ENCODE measurements around the gene SAMD4A.

Gene SAMD4A

DNA sequence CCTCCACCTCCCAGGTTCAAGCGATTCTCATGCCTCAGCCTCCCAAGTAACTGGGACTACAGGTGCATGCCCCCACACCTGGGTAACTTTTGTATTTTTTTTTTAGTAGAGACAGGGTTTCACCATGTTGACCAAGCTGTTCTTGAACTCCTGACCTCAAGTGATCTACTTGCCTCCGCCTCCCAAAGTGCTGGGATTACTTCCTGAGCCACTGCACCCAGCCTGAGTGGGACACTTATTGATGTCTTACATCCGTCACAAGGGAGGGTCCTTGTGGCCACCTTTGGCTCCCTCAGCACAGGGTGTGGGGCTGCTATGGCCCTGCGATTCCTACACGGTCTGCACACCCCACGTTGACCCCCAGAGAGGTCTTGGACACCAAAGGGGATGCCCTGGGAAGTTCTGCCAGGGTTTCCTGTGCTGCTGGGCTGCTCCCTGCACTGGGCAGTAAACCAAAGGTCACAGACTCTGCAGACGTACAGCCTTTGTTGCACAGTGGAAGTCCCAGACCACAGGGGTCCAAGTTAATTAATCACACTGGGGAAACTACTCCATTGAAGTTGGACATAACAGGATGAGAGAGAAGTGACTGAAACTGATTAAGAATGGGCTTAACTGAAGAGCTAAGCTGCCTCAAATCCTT is 95.7 kb downstream of the SAMD4A start:
- DNase-seq: no peak

DNA sequence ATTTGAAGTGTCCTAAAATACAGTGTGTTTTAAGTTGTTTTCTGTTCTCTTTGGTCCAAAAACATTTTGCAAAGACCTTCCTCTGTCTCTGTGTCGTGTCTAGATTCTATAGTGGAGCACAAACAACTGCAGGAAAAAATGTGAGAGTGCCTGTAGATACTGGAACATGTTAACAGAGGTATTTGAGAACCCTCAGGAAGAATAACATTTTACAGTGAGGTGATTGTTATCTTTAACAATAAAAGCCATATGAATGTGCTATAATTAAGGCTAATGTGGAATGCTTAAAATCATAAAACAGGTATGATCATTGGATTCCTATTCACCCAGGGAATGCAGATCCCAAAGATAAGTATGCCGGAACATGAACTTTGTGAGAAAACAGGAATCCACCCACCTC is 98.0 kb downstream of the SAMD4A start:
- DNase-seq: no peak

DNA sequence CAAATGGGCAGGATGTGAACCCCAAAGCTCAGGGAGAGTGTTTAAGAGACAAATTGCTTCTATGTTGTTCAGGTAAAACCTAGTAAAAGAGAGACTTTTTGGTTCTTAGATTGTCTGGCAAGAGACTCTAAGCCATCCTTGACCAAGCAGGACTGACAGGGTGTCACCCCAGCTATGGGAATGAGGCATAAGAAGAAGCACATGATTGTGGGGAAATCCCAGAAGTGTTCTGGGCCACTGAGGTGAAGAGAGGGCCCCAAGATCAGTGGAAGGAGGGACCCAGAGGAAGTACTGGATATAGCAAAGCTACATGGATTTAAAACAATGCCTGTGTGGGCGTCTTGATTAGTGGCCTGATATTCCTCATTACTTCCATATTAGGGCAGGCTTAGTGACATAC is 99.0 kb downstream of the SAMD4A start:
- no peak for DNase-seq

DNA sequence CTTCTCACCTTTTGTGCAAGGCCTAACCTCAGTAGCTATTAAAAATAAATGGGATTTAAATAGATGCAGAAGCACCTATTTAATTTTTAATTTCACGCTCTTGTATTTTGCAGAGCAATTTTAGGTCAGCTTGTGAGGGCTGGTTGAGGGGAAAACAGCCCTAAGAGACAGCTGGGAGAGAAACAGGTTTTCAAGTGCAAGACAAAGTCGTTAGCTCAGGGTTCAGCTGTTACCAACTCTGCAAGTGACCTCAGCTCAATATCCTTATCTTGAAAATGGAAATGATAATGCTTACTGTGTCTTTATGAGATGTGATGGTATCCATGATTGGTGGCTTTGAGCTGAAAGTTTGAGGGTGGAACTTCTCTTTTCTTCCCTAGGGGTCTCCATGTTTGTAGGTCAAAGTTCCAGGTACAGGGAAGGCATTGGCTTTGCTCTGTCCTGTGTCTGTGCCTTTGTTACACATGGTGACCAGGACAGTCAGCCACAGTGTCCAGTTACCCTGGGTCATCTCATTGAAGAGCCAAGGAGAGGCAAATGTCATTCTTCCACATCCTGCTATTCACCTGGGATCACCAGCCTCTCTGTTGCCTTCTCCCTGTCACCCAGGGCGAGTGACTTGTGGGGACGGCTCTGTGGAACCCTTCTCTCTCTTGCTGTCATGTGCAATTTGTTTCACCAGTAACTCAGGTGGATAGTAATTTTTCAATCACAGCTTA is 100.3 kb downstream of the SAMD4A start:
- no peak for DNase-seq

DNA sequence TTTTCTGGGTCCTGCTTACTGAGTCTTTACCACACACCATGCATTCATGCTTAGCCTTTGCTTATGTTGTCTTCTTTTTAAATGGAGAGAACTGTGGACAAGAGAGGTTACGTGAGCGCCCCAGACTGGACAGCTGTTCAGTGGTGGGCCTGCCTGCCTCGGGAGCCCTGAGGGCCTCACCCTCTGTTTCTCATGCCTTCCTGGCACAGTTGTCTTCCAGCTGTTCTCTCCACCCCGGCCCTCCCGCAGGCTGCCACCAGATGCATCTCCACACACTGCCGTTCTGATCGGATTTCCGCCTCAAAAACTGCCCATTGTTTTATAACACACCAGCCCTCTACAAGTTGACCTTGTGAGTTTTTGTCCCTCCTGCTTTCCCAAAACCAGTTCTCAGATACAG is 100.8 kb downstream of the SAMD4A start:
- no peak for DNase-seq

DNA sequence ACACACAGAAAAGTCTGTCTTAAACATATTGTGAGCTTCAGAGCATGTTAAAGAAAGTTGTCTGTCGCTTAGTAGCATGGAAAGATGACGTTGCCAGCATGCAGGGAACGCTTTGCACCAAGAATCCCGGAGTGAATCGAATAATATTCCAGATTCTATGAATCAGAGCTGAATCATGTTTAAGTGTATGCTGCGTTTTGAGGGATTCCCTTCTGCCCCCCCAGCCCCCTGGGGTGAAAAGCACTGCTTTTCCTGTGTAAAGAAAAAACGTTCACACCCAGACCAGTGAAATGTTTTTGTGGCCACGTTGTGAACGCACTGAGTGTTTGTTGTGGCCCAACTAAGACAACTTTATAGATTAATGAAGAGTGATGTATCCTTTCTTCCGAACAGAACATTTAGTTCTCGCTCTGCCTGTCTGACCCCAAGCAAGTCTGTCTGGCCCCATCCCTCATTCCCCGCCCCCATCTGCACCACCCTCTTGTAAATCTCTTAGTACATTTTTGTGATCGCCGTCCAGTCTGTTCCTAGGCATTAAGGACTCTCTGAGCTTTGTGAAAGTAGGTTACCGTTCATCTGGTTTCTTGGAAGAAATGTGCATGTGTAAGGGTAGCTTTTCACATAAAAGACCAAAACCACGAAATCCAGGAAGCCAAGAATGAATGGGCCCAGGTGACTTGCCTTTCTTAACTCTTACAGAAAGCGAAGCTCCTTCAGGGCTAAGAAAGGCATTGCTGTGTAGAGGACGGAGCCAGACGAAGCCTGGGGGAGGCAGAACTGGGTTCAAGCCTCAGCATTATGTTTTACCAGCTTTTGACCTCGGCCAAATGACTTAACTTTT is 103.0 kb downstream of the SAMD4A start:
- DNase-seq: no peak

DNA sequence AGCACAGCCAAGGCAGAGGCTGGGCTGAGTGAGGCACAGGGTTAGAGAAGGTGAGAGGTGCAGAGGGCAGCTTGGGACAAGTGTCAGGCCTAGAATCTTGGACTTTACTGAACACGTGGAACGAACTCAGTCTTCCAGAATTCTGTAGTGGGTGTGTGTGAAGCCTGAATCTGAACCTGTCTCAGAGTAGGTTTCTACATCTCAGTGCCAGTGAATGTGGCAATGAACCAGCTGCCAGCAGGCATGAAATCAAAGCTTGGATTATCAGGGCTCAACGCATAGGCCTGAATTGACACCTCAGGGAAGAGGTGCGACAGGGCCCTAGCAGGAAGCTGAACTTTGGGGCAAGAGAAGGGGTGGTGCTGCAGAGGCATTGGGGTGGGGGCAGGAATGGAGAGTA is 104.6 kb downstream of the SAMD4A start:
- no peak for DNase-seq

DNA sequence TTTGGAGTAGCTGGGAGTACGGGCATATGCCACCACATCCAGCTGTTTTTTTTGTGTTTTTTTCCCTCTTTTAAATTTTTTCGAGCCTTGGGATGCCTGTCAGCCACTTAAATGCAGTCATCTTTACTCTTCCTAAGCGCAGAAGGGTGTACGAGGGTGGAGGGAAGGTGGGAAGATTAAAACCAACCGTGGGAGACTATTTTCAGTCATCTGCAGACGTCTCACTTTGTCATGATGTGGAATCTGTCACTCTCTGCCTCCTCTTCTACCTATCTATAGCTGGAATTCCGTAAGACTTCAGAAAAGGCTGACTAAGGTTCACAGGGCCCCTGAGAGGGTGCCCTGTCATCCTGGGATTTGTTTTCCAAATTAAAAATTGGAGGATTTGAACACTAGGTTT is 105.3 kb downstream of the SAMD4A start:
- no peak for DNase-seq

DNA sequence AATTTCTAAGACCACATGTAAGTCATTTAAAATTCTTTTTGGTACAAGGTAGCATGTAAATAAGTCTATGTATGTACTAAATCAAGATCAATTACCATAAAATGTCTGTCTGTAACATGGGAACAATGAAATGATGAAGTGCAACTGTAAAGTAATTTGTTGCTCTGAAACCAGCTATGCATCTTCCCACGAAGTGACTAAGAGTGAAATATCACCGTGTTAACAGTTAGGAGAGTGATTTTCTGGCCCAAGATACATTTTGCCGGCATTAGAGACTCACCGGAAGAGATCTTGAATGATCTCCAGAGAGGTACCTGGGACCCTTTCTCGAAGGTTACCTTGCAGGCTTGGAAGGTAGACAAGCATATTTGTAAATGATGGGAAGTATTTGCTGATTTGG is 105.8 kb downstream of the SAMD4A start:
- DNase-seq: no peak

DNA sequence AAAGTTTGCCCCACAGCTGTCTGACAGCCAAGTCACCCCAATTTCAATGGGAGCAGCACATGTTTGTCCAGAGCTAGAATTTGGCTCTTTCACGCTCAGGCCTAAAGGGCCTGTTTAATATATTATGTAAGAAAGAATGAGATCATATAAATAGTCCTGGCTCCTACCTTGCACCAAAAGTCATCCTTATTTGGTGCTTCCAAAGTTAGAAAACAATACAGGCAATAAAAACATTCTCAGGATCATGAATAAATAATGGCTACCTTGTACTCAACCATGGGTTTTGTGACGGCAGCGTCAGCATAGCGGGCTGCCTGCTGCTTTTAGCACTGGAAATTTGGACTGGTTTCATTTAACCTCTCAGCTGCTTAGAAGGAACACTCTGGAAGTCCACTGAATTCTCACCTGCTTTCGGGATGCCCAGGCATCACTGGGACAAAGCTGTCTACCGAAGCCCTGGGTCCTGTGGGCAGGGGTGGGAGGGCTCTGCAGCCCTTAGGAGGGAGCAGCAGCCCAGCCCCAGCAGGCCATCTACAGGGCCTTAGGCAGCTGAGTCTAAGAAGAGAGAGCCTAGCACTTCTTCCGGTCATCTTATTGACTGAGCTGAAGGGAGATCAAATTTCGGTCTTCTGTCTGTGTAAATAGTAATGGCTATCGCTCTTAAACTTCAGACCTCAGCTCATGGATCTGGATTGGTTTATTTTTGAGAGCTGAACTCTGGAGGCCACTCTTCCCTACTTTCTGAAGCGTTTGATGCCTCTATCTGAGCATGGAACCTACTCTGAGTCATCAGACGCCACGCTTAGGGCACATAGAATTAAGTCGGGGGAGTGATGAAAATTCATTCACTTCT is 106.5 kb downstream of the SAMD4A start:
- no peak for DNase-seq

DNA sequence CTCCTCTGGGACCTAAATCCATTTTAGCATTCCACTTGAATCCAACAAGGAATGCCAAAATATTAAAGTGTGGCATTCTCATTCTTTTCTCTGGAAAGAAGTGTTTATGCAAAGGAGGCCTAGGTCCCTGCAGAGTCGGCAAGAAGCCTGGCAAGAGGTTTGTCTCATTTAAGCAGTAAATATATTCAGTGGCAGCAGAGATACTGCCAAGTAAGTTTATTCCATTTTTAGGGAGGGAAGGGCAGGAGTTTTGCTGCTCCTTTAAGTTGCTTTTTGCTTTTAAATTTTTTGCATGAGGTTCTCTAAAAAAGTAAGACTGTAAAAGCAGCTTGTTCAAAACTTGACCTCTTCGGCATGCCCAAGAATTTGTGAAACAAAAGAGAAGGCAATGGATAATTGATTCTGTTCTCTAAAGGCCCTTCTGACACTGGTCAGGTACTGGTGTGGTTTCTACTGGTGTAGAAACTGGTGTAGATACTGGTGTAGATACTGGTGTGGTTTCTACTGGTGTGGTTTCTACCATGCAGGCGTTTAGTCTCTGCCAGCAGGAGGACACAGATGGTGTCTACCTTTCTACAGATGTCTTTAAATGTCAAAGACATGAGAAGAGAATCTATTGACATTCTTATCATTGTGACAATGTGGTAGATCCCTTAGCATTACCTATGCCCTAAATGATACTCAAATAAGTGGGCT is 107.3 kb downstream of the SAMD4A start:
- DNase-seq: no peak

DNA sequence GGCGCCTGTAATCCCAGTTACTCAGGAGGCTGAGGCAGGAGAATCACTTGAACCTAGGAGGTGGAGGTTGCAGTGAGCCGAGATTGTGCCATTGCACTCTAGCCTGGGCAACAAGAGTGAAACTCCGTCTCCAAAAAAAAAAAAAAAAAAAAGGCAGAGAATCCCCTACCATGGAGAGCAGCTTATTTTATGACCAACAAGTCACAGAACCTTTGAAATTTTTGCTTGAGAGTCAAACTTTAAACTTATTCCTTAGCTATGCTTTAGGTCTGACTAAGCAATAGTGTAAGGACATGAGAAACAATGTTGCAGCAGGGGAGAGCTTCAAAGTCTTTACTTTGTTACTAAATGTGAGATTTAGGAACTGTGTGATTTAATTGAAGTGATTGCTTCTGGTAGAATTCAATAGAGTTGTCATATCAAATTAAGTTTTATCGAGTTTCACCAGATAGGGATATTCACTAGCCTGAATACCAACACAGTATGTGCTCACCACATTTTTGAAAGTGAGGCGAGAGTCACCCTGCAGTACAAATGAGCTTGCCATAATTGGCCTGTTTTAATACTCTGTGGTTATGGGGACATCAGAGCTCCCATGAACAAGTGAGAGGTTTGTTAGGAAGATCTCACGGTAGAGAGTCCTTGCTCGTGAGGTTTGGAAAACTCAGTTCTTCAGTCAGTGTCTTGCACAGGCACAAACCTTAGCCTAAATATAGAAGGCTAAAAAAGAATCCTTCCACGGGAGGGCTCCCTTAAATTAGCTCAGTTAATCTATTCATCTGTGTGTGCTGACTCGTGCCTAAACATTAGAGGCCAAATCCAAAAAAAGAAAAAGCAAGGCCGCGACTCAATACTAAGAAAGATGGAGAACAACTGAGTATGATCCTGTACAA is 108.6 kb downstream of the SAMD4A start:
- DNase-seq: no peak

DNA sequence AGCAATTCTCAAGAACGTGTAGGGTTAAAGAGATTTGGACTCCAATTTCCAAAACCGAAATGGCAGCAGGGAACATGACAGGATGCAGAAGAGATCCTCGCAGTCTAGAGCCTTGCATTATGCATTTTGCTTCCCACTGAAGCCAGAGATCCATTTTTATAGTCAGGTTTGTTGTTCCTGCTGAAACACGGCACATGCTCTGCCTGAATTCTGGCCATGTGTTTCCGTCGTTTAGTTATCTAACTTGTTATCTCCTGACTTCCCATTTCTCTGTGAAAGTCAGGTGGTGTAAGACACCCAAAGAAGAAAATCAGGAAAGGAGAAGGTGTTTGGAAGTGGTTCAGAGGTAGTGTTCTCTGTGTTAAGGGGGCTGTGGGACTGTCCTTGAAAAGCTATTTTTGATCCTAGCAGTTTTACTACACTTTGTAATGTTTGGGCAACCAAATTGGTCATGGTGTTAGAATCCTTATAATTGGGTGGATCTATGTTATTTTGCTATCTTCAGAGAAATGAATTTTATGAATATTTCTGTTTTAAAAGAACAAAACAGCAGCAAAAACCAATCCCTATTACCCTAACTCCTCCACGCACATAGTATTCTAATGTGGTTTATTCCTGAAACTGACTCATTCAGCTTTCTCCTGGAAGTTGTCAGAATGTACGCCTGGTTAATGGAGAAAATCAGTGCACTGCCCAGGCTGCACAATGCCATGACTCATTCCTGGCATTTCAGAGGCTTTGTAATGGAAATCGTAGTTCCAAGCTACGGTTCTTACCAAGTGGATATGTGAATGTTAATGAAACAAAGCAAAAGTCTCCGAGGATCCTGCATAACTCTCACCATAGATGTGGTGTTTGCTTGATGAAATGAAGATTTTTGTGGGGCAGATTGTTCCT is 110.1 kb downstream of the SAMD4A start:
- no peak for DNase-seq

DNA sequence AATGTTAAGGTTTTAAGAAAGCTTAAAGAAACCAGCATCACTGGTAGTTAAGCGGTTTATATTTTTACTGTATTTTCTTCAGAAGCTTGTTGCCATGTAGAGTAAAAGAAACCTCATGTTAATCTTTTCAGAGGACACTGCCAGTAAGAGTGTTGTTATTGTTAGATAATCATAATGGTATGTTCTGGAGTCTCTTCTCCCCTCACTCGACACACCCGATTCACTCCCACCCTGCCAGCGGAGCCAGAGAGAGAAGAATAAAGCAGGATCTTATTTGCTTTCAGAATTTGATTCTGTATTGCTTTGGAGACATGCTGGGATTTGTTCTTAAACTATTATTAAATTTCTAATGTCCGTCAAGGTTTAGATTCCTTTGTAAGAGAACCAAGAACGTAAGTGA is 113.7 kb downstream of the SAMD4A start:
- DNase-seq: no peak

DNA sequence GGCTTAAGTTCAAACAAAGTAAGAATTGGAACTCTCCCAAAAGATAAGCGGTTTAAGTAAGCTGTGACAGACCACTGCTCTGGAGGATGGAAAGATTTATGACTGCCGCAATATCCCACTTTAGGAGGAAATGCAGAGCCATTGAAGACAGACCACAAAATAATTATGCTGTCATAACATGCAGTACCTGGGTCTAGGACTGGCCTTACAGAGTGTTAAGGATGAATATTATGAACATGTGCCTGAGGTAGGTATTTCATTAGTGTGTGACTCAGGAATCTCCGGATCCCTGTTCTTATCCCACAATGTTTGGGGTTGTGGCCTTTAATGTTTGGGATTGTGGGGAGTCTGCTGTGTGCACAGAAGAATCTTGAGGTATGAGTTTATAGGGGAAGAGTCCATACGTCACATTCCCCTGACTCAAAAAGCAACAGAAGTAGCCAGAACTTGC is 114.9 kb downstream of the SAMD4A start:
- no peak for DNase-seq

DNA sequence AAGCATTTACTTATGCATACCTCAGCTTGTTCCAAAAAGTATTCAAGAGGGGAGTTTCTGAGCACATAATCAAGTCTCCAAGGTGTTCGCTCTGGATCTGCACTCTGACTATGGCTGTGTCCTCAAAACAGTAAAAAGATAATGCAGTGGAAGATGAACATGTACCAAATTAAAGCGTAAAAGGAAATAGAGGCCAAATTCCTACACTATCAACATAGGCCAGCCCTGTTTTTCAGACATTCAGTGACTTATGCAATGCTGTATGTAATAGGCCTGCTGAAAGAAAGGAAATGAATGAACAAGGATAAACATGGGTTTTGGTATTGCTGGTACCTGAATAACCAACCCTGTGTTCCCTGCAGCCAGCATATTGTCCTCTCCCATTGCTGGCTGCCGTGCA is 115.7 kb downstream of the SAMD4A start:
- no peak for DNase-seq

DNA sequence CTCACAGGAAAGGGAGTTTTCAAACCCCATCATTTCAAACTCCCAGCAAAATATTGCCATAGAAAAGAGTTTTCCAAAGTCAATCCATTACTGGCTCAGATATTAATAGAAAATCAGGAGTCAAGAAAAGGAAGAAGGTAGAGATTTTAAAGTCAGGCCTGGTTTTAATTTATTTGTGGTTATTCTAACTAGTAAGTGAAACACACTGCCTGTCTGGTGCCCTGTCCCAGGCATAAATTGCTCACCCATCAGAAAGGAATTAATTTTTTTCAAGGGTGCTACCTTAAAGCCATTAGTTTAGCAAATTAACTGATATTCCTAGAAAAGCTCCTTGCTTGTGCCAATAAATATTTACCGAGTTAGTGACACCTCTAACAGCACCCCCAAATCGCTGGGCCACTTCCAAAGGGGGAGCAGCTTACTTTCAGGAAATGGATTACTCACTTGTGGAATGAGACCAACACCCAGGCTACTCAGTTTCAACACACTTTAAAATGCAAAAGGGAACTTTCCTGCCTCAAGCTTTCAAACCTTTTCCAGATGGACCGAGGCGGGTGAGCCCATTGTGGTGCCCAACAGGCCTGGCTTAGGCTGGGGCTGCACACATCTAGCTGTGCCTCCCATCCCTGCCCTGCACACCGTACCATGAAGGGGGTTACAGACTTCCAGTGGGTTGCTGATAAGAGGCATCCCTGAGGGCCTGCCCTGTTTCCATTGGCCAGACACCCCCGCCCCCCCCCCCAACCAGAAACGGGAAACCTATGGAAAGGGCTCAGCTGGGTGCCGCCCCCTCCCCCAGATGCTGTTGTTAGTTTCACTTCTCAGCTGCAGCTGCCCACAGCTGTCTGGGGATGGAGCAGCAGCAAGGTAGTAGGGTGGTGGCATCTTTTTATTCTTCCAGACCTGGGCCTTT is 117.2 kb downstream of the SAMD4A start:
- DNase-seq: no peak

DNA sequence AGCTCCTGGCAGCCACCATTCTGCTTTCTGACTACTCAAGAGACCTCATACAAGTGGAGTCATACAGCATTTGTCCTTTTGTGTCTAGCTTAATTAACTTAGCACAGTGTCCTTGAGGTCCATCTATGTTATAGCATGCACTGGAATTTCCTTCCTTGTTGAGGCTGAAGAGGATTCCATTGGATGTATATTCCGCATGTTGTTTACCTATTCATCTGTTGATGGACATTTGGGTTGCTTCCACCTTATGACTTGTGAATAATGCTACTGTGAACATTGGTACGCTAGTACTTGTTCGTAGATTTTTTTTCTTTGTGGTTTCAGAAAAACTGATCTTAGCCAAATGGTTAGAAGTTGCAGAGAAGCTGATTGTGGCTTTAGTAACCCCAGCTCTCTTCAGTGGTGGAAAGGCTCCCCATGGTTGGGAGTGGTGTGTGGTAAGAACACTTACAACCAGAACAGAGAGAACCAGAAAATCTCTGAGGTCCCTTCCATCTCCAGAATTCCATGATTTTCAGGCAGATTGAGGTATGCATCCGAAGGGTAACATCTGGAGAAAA is 118.4 kb downstream of the SAMD4A start:
- DNase-seq: no peak
